Heart left ventricle (tissue), 16 donors: ENCODE measurements around the gene CINP. TPM values are rescaled to one million over a fixed set of nuclear protein-coding genes. Genes with fewer than 3 reads are reported as not detected.
A peak's percentile ranks its signal among the peaks of the same experiment; 100 is the strongest.

ENCODE experiments used
- ATAC-seq, 4 donors: fragments of 200-7000 bp; cut with Tn5 transposase; one replicate each; pipeline ENCODE4 v1.9.1; 2020 to 2022; ENCODE audit warnings: moderate library complexity in 4 of 4, mild to moderate bottlenecking in 3 of 4, moderate number of reproducible peaks in 1 of 4
- DNase-seq, 5 donors: peaks; one replicate each; pipeline ENCODE4 v3.0.0-alpha.2; 2020
- H3K27ac ChIP-seq, 12 donors: fragments of 200-600 bp; sonication (generic) in 4 of 12; one replicate each; pipeline versions ENCODE4 v1.5.0 to v1.8.0; 2016 to 2022; ENCODE audit warnings: mild to moderate bottlenecking in 2 of 12
- H3K27me3 ChIP-seq, 9 donors: fragments of 200-600 bp; sonication (generic) in 2 of 9; one replicate each; pipeline versions ENCODE4 v1.5.1 to v1.8.0; 2016 to 2022; ENCODE audit warnings: mild to moderate bottlenecking in 3 of 9
- H3K36me3 ChIP-seq, 9 donors: fragments of 200-600 bp; sonication (generic) in 2 of 9; one replicate each; pipeline versions ENCODE4 v1.5.0 to v1.8.0; 2018 to 2022; ENCODE audit warnings: mild to moderate bottlenecking in 2 of 9
- H3K4me1 ChIP-seq, 12 donors: fragments of 200-600 bp; sonication (generic) in 4 of 12; one replicate each; pipeline versions ENCODE4 v1.5.0 to v1.8.0; 2016 to 2022; ENCODE audit warnings: mild to moderate bottlenecking in 3 of 12
- H3K4me3 ChIP-seq, 12 donors: fragments of 200-600 bp; sonication (generic) in 4 of 12; one replicate each; pipeline versions ENCODE4 v1.5.0 to v1.8.0; 2017 to 2022; ENCODE audit warnings: mild to moderate bottlenecking in 9 of 12, moderate library complexity in 4 of 12
- H3K9me3 ChIP-seq, 12 donors: fragments of 200-600 bp; sonication (generic) in 4 of 12; one replicate each; pipeline versions ENCODE4 v1.5.0 to v1.8.0; 2016 to 2022; ENCODE audit warnings: mild to moderate bottlenecking in 1 of 12
- CTCF ChIP-seq, 12 donors: fragments of 200-600 bp; sonication (generic) in 4 of 12; IDR thresholded peaks; one replicate each; pipeline versions ENCODE4 v1.5.0 to v1.8.0; 2018 to 2022; ENCODE audit warnings: antibody characterized with exemption in 12 of 12, mild to moderate bottlenecking in 5 of 12
- POLR2A ChIP-seq, 2 donors: fragments of 450-650 bp; IDR thresholded peaks; one replicate each; pipeline ENCODE4 v1.6.1; 2017; ENCODE audit warnings: antibody characterized with exemption in 2 of 2, mild to moderate bottlenecking in 2 of 2, moderate library complexity in 2 of 2
- WGBS, 4 donors: extraction: QIAGEN DNeasy Blood & Tissue Kit in 2 of 4; methylation state at CpG; one replicate each; pipeline versions ENCODE4 v1.1.5 to v1.1.7; 2013 to 2018; 5-methylcytosine and 5-hydroxymethylcytosine counted together
- intact Hi-C, 10 donors: fragments of 100-400 bp; cut with DNase I; formaldehyde crosslinking; loops; one replicate each; pipeline versions ENCODE4 v1.11.1 to v1.14.2; 2022
- polyA plus RNA-seq, 2 donors: library from polyadenylated mRNA; stranded (reverse); fragments of 200-250 nt; gene quantifications; one replicate each; pipeline ENCODE4 v1.2.3, GENCODE V29; 2013
- total RNA-seq, 9 donors: library from RNA; depleted of rRNA in 2 of 9; stranded (reverse); fragments of >200 nt in 2 of 9; fragmentation: NEBNext Ultra II Directional in 3 of 9; extraction: Animal tissue kit (Norgen Biotek cat#: 25700) in 3 of 9; gene quantifications; one replicate each; pipeline versions ENCODE4 v1.1.0 to v1.2.4, GENCODE V29; 2016 to 2023
- donor health status: ischemic (EF 13 %, LVEDD 7.1; RV severe dilation, severe dysfunction).
- donor health status: healthy with polysubstance abuse.
- donor health status: DM: no; HTN: yes; CAD: no.
- donor health status: DM: no; HTN: no; CAD: no.
- donor health status: ischemic (EF 25% LVEDD 6.9; RV normal size, moderate dysfunction).
- donor health status: ischemic (EF 25% LVEDD 5.7; RV mildly dilated, moderate dysfunction).
- donor health status: healthy.
- donor health status: DM: yes; HTN: yes; CAD: no.
- donor health status: ischemic (EF 35%, LVEDD 5.7; RV mildly dilated, moderate dysfunction).
- donor health status: nonischemic (EF 11% LVEDD 7.7; RV severe dilation, severe dysfunction).
- donor health status: DM: yes; HTN: yes; CAD: no.
- donor health status: PGD.
- donor health status: ischemic (EF 29% LVEDD 5.4; RV normal size, mild dysfunction).
- donor health status: nonischemic (EF 23%, LVEDD 6.1; RV moderate dilation, normal function).

CINP gene
- total and polyA plus RNA-seq, 11 donors, result 26.4 to 51.6 (median 35.3) TPM

- Histone ChIP-seq H3K27ac (no peak overlapping the region), H3K9me3 (no peaks in the 10 kb centered on the region), H3K4me1 (peaks cover 0 to 13% (median 5%) of the 10 kb centered on the region in 12 donors), H3K4me3 (no peak overlapping the region), H3K27me3 (no peaks in the 10 kb centered on the region), H3K36me3 (peaks cover 6 to 94% (median 83%) of the 10 kb centered on the region in 9 donors)
- DNase-seq, result no peak
- intact Hi-C loops, result no loop called here
- WGBS, 4 donors, result 94 to 98% (median 95%) methylated on average over 4 of the region's 4 CpGs
- ATAC-seq, result no peak
- TF ChIP-seq POLR2A (IDR thresholded peaks at IDR 0.05) (no peak), CTCF (IDR thresholded peaks at IDR 0.05) (no peak)
Observed at GRCh38 chr14:102346645-102347044, 16.0 kb downstream of the CINP start.

DNA sequence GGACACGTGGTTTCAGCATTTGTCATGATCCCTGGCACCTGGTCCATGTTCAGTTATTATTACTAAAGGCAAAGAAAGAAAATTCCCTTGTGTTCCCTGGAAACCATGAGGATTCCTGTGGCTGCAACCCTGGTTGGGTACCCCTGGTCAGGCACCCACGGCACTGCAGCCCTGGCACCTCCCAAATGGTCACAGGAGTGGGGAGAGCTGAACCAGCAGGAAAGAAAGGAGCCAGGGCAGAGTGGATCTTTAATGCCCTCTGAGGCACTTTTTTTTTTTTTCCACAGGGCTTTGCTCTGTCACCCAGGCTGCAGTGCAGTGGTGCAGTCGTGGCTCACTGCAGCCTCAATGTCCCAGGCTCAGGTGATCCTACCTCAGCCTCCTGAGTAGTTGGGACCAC is 17.5 kb downstream of the CINP start:
- WGBS, 4 donors, result 80 to 87% (median 81%) methylated on average over 3 of the region's 3 CpGs
- DNase-seq (no peak), ATAC-seq (no peak)
- Histone ChIP-seq H3K27me3 (no peaks in the 10 kb centered on the region), H3K4me1 (peaks cover 0 to 1% (median 0%) of the 10 kb centered on the region in 12 donors), H3K4me3 (no peak overlapping the region), H3K36me3 (peaks cover 6 to 100% (median 96%) of the 10 kb centered on the region in 9 donors), H3K9me3 (no peaks in the 10 kb centered on the region), H3K27ac (no peak overlapping the region)
- TF ChIP-seq POLR2A (IDR thresholded peaks at IDR 0.05) (no peak), CTCF (IDR thresholded peaks at IDR 0.05) (no peak)
- intact Hi-C loops, result no loop called here

GRCh38 chr14:102344485-102344884 is 18.2 kb downstream of the CINP start:
- ATAC-seq, result no peak
- 81 to 98% (median 92%) methylated on average over 5 of the region's 5 CpGs for WGBS, 4 donors

GRCh38 chr14:102344084-102344483 is 18.6 kb downstream of the CINP start:
- 91 to 100% (median 94%) methylated on average over 4 to 7 of the region's 7 CpGs for WGBS, 4 donors
- intact Hi-C loops, result no loop called here
- Histone ChIP-seq H3K4me1 (no peaks in the 10 kb centered on the region), H3K27ac (no peak overlapping the region), H3K4me3 (no peak overlapping the region), H3K27me3 (no peaks in the 10 kb centered on the region), H3K9me3 (no peaks in the 10 kb centered on the region), H3K36me3 (peaks cover 6 to 100% (median 95%) of the 10 kb centered on the region in 9 donors)
- DNase-seq, result no peak
- ATAC-seq, result peak in 1 of 4 donors; percentile 8
- TF ChIP-seq POLR2A (IDR thresholded peaks at IDR 0.05) (no peak), CTCF (IDR thresholded peaks at IDR 0.05) (no peak)

More at GRCh38 chr14:102344485-102344884, 18.2 kb downstream of the CINP start:
- intact Hi-C loops, result no loop called here
- Histone ChIP-seq H3K27ac (no peak overlapping the region), H3K36me3 (peaks cover 6 to 100% (median 95%) of the 10 kb centered on the region in 9 donors), H3K4me1 (no peaks in the 10 kb centered on the region), H3K4me3 (no peak overlapping the region), H3K9me3 (no peaks in the 10 kb centered on the region), H3K27me3 (no peaks in the 10 kb centered on the region)
- TF ChIP-seq POLR2A (IDR thresholded peaks at IDR 0.05), result no peak
- TF ChIP-seq CTCF (IDR thresholded peaks at IDR 0.05), result no peak
- DNase-seq, result no peak
